Sigmoid colon (tissue), 7 donors: ENCODE measurements around the gene AVPR2. TPM values are rescaled to one million over a fixed set of nuclear protein-coding genes. Genes with fewer than 3 reads are reported as not detected.

Experiments used
- DNase-seq: peaks from one replicate; pipeline ENCODE4 v3.0.0-alpha.2; 2019
- H3K27ac ChIP-seq, 4 donors: fragments of 200-600 bp; sonication (generic); one replicate each; pipeline ENCODE4 v1.5.1; 2016 to 2019; ENCODE audit warnings: mild to moderate bottlenecking in 1 of 4
- H3K27me3 ChIP-seq, 3 donors: fragments of 200-600 bp; sonication (generic); one replicate each; pipeline ENCODE4 v1.5.1; 2019; ENCODE audit warnings: mild to moderate bottlenecking in 1 of 3
- H3K36me3 ChIP-seq, 4 donors: fragments of 200-600 bp; sonication (generic); one replicate each; pipeline ENCODE4 v1.5.1; 2016 to 2019
- H3K4me1 ChIP-seq, 4 donors: fragments of 200-600 bp; sonication (generic); one replicate each; pipeline ENCODE4 v1.5.1; 2017 to 2019
- H3K4me3 ChIP-seq, 4 donors: fragments of 200-600 bp; sonication (generic); one replicate each; pipeline ENCODE4 v1.5.1; 2017 to 2019; ENCODE audit warnings: mild to moderate bottlenecking in 2 of 4, moderate library complexity in 1 of 4
- H3K9me3 ChIP-seq, 4 donors: fragments of 200-600 bp in 3 of 4; sonication (generic) in 3 of 4; one replicate each; pipeline versions ENCODE4 v1.5.1 to v1.6.1; 2013 to 2019
- EP300 ChIP-seq, 4 donors: sonication (generic); formaldehyde crosslinking; IDR thresholded peaks; one replicate each; pipeline ENCODE4 v1.6.1; 2017; ENCODE audit warnings: antibody characterized with exemption in 4 of 4
- POLR2A ChIP-seq, 2 donors: fragments of 450-650 bp; IDR thresholded peaks; one replicate each; pipeline ENCODE4 v1.6.1; 2016; ENCODE audit warnings: antibody characterized with exemption in 2 of 2, mild to moderate bottlenecking in 2 of 2, moderate library complexity in 2 of 2
- POLR2AphosphoS5 ChIP-seq, 4 donors: sonication (generic); formaldehyde crosslinking; IDR thresholded peaks; one replicate each; pipeline ENCODE4 v1.6.1; 2017; ENCODE audit warnings: antibody characterized with exemption in 4 of 4
- WGBS, 2 donors: extraction: QIAGEN DNeasy Blood & Tissue Kit; methylation state at CpG; one replicate each; pipeline ENCODE4 v1.1.7; 2013; 5-methylcytosine and 5-hydroxymethylcytosine counted together
- intact Hi-C: fragments of 100-400 bp; cut with DNase I; formaldehyde crosslinking; loops from one replicate; pipeline ENCODE4 v1.15.1; 2023
- polyA plus RNA-seq, 3 donors: library from polyadenylated mRNA; stranded (reverse); fragments of 200-250 nt; gene quantifications; one replicate each; pipeline ENCODE4 v1.2.3, GENCODE V29; 2013
- total RNA-seq, 4 donors: library from RNA; depleted of rRNA; stranded (reverse); fragments of >200 nt; gene quantifications; one replicate each; pipeline ENCODE4 v1.1.0, GENCODE V29; 2016
- TF ChIP-seq, protein P1 (sequence below), 4 experiments: fragments of 450-650 bp in 3 of 4; fragments of 200-600 bp in 1 of 4; IDR thresholded peaks; one replicate each; pipeline ENCODE4 v1.5.1; 2016 to 2019; ENCODE audit warnings: antibody characterized with exemption in 4 of 4, mild to moderate bottlenecking in 3 of 4, moderate library complexity in 2 of 4
- donor health status: healthy with polysubstance abuse.
- donor health status: Bipolar disorder and iron deficiency.
- donor health status: healthy.

Gene AVPR2
- total and polyA plus RNA-seq, 7 donors, result 1.1 to 2.2 (median 1.1) TPM; not detected in 2

GRCh38 chrX:153875391-153876111, 28.9 kb upstream of the AVPR2 start:
- H3K4me3 ChIP-seq, result no peak overlapping the region
- H3K27me3 ChIP-seq, result peaks cover 5 to 22% (median 13%) of the 10 kb centered on the region in 3 donors

GRCh38 chrX:153876112-153876491, 28.4 kb upstream of the AVPR2 start:
- TF ChIP-seq EP300 (IDR thresholded peaks at IDR 0.05), result no peak
- TF ChIP-seq POLR2A (IDR thresholded peaks at IDR 0.05), result no peak
- TF ChIP-seq, protein P1, sequence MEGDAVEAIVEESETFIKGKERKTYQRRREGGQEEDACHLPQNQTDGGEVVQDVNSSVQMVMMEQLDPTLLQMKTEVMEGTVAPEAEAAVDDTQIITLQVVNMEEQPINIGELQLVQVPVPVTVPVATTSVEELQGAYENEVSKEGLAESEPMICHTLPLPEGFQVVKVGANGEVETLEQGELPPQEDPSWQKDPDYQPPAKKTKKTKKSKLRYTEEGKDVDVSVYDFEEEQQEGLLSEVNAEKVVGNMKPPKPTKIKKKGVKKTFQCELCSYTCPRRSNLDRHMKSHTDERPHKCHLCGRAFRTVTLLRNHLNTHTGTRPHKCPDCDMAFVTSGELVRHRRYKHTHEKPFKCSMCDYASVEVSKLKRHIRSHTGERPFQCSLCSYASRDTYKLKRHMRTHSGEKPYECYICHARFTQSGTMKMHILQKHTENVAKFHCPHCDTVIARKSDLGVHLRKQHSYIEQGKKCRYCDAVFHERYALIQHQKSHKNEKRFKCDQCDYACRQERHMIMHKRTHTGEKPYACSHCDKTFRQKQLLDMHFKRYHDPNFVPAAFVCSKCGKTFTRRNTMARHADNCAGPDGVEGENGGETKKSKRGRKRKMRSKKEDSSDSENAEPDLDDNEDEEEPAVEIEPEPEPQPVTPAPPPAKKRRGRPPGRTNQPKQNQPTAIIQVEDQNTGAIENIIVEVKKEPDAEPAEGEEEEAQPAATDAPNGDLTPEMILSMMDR (IDR thresholded peaks at IDR 0.05), result no peak
- TF ChIP-seq POLR2AphosphoS5 (IDR thresholded peaks at IDR 0.05), result no peak
- Histone ChIP-seq H3K4me3 (no peak overlapping the region), H3K27me3 (peaks cover 5 to 24% (median 12%) of the 10 kb centered on the region in 3 donors), H3K27ac (no peak overlapping the region), H3K4me1 (no peaks in the 10 kb centered on the region), H3K36me3 (no peaks in the 10 kb centered on the region), H3K9me3 (no peaks in the 10 kb centered on the region)
- DNase-seq, result no peak
- intact Hi-C loops, result no loop called here
- WGBS, 2 donors, result 52 to 56% methylated on average over 3 of the region's 3 CpGs

More at GRCh38 chrX:153875391-153876111, 28.9 kb upstream of the AVPR2 start:
- Histone ChIP-seq H3K36me3 (no peaks in the 10 kb centered on the region), H3K4me1 (no peaks in the 10 kb centered on the region), H3K9me3 (no peaks in the 10 kb centered on the region), H3K27ac (no peak overlapping the region)
- intact Hi-C loops, result no loop called here
- 2 to 9% methylated on average over 40 to 42 of the region's 42 CpGs for WGBS, 2 donors
- no peak for DNase-seq
- TF ChIP-seq POLR2AphosphoS5 (IDR thresholded peaks at IDR 0.05) (peak in 1 of 4 donors; percentile 36), EP300 (IDR thresholded peaks at IDR 0.05) (no peak), POLR2A (IDR thresholded peaks at IDR 0.05) (no peak)
- TF ChIP-seq, protein P1 (IDR thresholded peaks at IDR 0.05), result no peak

DNA sequence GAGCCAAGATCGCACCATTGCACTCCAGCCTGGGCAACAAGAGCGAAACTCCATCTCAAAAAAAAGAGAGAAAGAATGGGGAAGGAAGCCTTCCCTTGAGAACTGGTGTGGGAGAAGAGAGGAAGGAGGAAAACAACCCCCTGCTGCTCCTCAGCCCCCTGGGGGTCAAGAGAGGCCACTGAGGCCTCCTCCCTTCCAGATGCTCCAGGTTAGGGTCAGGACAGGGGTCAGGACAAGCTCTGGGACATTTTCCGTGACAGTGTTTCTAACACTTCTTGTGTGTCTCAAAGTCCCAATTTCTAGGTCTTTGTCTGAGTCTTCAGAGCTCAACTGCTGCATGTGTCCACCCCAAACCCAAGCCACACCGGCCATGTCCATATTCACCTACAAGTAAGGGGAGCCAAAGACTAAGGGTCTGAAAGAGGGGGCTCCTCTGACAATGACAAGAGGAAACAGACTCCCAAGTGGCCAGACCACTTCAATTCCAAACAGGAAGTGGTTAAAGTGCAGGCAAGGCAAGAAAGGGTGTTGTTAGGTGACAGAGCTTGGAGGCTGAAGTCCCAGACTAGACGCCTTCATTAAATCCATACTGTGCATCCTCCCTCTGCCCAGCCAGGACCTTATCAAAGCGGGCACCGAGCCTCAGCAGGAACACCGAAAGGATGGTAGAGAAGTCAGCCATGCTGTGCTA, 26.8 kb upstream of the AVPR2 start:
- no peak overlapping the region for H3K4me3 ChIP-seq
- WGBS, 2 donors, result 80 to 82% methylated on average over 8 of the region's 8 CpGs
- TF ChIP-seq POLR2A (IDR thresholded peaks at IDR 0.05), result no peak
- TF ChIP-seq, protein P1 (IDR thresholded peaks at IDR 0.05), result no peak
- no peak for TF ChIP-seq EP300 (IDR thresholded peaks at IDR 0.05)
- no peak for TF ChIP-seq POLR2AphosphoS5 (IDR thresholded peaks at IDR 0.05)
- no peak for DNase-seq
- intact Hi-C loops, result no loop called here
- no peaks in the 10 kb centered on the region for H3K9me3 ChIP-seq
- H3K36me3 ChIP-seq, result no peaks in the 10 kb centered on the region
- H3K4me1 ChIP-seq, result no peaks in the 10 kb centered on the region
- H3K27ac ChIP-seq, result no peak overlapping the region
- H3K27me3 ChIP-seq, result peaks cover 5 to 39% (median 17%) of the 10 kb centered on the region in 3 donors

DNA sequence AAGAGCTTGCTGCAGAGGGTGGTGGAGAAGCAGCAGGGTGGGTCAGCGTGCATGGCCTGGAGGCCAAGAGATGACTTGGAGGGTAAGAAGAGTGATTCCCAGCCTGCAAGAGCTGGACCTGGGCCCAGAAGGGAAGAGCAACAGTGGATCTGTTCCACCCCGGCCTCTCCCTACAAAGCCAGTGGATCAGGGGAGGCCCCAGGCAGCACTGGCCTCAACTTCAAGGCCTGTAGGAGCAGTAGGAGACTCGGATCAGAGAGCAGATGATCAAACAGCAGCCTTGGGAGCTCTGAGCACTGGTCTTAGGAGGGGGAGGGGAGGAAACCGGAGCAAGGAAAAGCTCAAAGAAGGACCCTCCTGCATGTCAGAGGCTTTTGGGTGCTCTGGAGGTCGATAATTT, 26.1 kb upstream of the AVPR2 start:
- TF ChIP-seq, protein P1 (IDR thresholded peaks at IDR 0.05), result no peak
- TF ChIP-seq EP300 (IDR thresholded peaks at IDR 0.05), result no peak
- no peak for TF ChIP-seq POLR2A (IDR thresholded peaks at IDR 0.05)
- no peak for TF ChIP-seq POLR2AphosphoS5 (IDR thresholded peaks at IDR 0.05)
- H3K27me3 ChIP-seq, result peaks cover 5 to 44% (median 17%) of the 10 kb centered on the region in 3 donors
- no peak overlapping the region for H3K27ac ChIP-seq
- 41 to 47% methylated on average over 5 of the region's 5 CpGs for WGBS, 2 donors
- no peak overlapping the region for H3K4me3 ChIP-seq
- H3K9me3 ChIP-seq, result no peaks in the 10 kb centered on the region
- no peak for DNase-seq
- no peaks in the 10 kb centered on the region for H3K4me1 ChIP-seq
- intact Hi-C loops, result no loop called here
- H3K36me3 ChIP-seq, result no peaks in the 10 kb centered on the region
